ENCODE measurements around the gene NAALADL1. TPM values are rescaled to one million over a fixed set of nuclear protein-coding genes. Genes with fewer than 3 reads are reported as not detected.

NAALADL1 gene, protein sequence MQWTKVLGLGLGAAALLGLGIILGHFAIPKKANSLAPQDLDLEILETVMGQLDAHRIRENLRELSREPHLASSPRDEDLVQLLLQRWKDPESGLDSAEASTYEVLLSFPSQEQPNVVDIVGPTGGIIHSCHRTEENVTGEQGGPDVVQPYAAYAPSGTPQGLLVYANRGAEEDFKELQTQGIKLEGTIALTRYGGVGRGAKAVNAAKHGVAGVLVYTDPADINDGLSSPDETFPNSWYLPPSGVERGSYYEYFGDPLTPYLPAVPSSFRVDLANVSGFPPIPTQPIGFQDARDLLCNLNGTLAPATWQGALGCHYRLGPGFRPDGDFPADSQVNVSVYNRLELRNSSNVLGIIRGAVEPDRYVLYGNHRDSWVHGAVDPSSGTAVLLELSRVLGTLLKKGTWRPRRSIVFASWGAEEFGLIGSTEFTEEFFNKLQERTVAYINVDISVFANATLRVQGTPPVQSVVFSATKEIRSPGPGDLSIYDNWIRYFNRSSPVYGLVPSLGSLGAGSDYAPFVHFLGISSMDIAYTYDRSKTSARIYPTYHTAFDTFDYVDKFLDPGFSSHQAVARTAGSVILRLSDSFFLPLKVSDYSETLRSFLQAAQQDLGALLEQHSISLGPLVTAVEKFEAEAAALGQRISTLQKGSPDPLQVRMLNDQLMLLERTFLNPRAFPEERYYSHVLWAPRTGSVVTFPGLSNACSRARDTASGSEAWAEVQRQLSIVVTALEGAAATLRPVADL
- total RNA-seq = 14.7 TPM

DNA sequence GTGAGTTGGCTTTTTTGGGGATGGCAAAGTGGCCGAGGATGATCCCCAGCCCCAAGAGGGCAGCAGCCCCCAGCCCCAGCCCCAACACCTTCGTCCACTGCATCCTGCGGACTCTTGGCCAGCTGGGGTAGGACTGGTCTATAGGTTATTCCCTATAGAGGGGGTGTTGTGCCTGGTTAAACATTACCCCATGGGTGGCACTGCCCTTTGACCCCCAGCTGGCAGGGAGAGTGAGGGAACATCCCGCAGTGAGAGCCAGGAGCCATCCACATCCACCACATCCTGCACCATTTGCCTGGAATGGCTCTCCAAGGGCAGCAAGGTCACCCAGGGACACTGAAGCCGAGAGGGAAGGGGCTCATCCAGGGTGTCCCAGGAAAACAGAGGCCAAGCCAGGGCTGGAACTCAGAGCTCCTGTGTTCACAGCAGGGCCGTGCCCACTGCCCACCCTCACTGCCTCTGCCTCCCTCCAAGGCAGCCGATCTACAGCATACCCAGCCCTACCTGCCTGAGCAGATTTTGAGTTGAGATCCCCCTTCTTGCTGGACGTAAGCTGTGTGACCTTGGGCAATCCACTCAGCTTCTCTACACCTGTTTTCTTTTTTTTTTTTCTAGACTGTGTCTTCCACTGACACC is at the start of gene NAALADL1:
Gene NAALADL1, minus strand, starts transcription at position 135 of the 636 bp plus-strand sequence. Its CDS starts 32 bp downstream, at position 103.
- DNase-seq (ENCODE audit: low spot score) (no peak), ATAC-seq (no peak)
- intact Hi-C loops (cut with DNase I) = no loop called here

DNA sequence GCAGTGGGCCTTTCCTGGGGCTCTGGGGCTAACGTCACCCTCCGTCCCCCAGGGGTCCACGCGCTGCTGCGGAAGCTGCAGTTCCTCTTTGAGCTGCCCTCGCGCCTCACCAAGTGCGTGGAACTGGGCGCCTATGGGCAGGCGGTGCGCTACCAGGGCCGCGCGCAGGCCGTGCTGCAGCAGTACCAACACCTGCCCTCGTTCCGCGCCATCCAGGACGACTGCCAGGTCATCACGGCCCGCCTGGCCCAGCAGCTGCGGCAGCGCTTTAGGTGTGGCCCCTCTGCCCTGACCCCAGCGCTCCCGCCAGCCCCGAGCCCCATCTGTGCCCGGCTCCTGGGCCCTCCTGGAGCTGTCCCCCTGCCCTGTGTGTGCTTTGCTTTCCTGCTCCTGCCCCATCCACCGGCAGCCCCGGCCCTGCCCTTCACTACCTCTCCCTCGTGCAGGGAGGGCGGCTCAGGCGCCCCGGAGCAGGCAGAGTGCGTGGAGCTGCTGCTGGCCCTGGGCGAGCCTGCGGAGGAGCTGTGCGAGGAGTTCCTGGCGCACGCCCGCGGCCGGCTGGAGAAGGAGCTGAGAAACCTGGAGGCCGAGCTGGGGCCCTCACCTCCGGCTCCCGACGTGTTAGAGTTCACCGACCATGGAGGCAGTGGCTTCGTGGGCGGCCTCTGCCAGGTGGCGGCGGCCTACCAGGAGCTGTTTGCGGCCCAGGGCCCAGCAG is 49.6 kb upstream of the NAALADL1 start:
- DNase-seq (ENCODE audit: low spot score) = no peak
- no peak for ATAC-seq
- intact Hi-C loops (cut with DNase I) = no loop called here

DNA sequence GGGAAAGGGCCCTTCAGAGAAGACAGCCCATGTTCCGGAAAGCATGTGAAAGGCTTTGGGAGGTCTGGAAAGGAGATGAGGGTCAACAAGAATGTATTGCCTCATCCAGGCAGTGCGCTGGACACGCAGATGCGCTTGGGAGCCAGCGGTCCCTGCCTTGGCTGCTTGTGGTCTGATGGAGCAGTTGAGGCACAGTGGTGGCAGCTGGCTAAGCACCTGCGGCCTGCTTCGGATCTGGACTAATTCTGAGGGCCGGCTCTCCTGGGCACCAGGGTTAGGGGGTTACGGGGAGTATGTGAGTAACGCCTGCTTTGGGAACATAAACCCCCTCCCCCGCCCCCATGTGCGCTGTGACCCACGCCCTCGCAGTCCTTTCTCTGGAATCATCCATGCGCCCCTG is 48.7 kb upstream of the NAALADL1 start:
- DNase-seq (ENCODE audit: low spot score) = no peak
- intact Hi-C loops (cut with DNase I) = no loop called here
- no peak for ATAC-seq

DNA sequence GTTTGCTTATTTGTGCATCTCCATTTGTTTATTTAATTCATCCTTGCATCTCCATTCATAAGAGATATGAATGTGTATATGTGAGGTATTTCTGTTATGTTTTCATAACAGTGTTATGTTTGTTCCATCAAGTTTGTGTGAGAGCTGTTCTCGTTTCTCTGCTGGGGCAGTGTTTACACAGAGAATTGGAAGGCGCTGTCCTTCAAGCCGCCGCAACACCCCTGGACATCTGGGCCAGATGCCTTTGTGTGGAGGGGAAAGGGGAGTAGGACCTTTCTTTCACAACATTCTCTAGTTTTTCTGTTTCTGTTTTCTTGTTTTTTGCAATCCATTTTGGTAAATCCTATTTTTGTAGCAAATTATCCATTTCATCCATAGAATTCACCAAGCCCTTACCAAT is 46.3 kb upstream of the NAALADL1 start:
- no peak for DNase-seq (ENCODE audit: low spot score)

DNA sequence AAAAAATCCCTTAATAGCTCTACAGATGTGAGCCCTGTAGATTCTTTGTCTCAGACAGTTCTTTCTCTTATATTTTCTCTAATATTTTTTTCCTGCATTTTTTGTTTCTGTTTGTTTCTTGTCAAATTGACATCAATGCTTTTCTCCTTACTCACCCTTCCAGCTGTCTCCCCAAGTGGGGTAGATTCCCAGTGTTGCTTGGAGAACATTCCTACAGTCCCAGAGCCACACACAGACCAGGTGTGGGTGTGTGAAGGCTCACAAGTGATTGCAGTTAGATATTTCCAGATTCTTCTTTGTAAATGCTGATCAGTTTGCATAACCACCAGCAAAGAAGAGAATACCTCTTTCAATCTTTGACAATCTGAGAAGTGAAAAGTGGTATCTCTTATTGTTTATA is 45.1 kb upstream of the NAALADL1 start:
- ATAC-seq (no peak), DNase-seq (ENCODE audit: low spot score) (no peak)
- intact Hi-C loops (cut with DNase I) = no loop called here

More for the DNA sequence above, 46.3 kb upstream of the NAALADL1 start:
- intact Hi-C loops (cut with DNase I) = no loop called here
- ATAC-seq = no peak

DNA sequence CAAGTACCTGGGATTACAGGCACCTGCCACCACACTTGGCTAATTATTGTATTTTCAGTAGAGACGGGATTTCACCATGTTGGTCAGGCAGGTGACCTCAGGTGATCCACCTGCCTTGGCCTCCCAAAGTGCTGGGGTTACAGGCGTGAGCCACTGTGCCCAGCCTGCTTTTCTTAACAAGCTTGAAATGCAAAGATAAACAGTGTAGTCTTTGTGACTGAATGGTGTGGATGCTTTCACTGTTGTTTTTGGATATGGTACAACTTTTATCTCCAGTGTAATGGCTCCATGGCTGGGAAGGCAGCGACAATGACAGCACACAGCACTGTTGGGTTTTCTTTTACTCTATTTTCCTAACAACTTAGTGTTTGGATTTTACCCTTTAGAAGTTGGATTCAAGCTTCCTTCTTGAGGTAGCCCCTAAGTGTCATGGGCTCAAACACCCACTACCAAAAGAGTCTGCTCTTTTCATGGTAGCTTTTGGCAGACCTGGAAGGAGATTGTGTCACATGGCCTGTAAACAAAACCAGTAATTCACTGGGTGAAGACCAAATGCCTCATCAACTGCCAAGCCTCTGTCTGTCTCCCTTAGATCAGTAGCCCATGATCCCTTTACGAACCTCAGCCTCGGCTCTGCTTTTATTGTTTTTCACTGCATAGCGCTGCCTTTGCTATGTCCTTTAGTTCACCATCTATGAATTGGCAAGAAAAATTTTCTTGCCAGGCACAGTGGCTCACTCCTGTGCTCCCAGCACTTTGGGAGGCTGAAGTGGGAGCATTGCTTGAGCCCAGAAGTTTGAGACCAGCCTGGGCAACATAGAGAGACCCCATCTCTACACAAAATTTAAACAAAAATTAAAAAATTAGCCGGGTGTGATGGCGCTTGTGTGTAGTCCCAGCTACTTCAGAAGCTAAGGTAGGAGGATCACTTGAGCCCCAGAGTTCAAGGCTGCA is 44.1 kb upstream of the NAALADL1 start:
- no peak for DNase-seq (ENCODE audit: low spot score)
- intact Hi-C loops (cut with DNase I) = no loop called here
- peak; percentile 76 for ATAC-seq

DNA sequence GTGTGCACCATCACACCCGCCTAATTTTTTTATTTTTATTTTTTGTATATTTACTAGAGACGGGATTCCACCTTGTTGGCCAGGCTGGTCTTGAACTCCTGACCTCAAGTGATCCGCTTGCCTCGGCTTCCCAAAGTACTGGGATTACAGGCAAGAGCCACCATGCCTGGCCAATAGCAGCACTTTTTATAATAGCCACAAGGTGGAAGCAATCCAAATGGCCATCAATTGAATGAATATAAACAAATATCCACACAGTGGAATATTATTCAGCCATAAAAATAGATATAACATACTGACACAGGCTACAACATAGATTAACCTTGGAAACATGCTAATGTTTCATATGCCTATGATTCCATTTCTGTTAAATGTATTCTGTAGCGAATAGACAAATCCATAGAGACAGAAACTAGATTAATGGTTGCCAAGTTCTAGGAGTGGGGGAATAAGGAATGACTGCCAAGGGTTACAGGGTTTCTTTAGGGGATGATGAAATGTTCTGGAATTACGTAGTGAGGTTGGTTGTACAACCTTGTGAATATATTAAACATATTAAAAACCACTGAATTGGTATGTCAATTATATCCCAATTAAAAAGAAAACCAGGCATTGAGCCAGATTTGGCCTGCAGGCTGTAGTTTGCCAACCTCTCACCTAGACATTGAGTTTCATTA is 42.5 kb upstream of the NAALADL1 start:
- intact Hi-C loops (cut with DNase I) = no loop called here
- DNase-seq (ENCODE audit: low spot score) (no peak), ATAC-seq (no peak)

DNA sequence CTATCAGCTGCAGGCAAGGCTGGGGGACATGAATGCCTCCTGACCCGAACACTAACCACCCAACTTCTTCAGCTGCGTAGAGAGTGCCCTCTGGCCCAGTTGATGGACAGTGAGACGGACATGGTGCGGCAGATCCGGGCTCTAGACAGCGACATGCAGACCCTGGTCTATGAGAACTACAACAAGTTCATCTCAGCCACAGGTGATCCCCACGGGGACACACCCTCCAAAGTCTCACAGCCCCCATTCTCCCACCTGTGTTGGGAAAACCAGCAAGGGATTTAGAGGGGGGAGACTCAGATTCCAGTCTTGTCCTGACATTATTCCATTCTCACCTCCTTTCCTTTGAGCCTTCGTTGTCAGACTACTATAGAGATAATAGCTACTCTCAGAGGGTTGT is 38.6 kb upstream of the NAALADL1 start:
- ATAC-seq (no peak), DNase-seq (ENCODE audit: low spot score) (no peak)
- intact Hi-C loops (cut with DNase I) = no loop called here

DNA sequence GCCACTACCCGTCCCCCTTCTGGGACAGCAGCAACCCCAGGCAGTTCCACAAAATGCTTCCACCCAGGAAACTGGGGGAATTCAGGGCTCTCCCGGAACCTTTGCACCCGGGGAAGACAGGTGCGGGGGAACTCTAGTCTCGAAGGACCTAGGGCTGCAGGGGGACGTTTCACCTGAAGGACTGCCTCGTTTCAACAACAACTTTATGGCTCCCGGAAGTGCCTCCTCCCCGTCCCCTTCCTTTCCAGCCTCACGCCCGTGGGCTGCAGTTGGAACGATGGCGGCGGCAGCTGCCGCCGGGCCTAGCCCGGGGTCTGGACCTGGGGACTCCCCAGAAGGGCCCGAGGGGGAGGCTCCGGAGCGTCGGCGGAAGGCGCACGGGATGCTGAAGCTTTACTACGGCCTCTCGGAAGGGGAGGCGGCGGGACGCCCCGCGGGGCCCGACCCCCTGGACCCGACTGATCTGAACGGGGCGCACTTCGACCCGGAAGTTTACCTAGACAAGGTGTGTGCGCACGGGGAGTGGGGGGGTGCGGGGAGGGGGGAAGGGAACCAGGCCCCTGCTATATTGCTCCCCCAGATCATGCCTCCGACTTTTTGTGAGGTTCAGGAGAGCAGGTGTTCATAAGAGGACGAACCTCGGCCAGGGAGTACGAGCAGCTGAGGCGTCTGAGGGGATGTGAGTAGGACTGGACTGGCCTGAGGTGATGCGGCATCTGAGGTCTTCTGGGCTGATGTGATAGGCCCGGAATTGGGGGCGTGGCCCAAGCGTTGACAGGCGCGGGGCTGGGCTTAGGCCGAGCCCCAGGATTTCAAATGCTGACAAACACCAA is 37.8 kb upstream of the NAALADL1 start, which contains the start of gene VPS51:
Gene VPS51, plus strand, starts transcription at position 241 of the 833 bp plus-strand sequence. Its CDS starts 37 bp downstream, at position 278.
- ATAC-seq (peak; percentile 97), DNase-seq (ENCODE audit: low spot score) (peak; percentile 90)
- intact Hi-C loops (cut with DNase I) = no loop called here

DNA sequence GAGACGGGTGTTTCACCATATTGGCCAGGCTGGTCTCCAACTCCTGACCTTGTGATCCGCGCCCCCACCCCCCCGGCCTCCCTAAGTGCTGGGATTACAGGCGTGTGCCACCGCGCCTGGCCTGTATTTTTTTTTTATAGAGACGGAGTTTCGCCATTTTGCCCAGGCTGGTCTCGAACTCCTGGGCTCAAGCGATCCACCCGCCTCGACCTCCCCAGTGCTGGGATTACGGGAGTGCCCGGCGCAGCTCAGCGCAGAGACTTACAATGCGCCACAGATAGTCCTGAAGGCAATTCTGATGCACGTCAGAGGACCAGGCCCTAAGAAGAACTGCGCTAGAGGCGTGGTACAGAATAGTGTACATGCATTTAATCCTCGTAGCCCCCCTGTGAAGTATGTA is 37.1 kb upstream of the NAALADL1 start:
- DNase-seq (ENCODE audit: low spot score) (no peak), ATAC-seq (no peak)
- intact Hi-C loops (cut with DNase I) = no loop called here

DNA sequence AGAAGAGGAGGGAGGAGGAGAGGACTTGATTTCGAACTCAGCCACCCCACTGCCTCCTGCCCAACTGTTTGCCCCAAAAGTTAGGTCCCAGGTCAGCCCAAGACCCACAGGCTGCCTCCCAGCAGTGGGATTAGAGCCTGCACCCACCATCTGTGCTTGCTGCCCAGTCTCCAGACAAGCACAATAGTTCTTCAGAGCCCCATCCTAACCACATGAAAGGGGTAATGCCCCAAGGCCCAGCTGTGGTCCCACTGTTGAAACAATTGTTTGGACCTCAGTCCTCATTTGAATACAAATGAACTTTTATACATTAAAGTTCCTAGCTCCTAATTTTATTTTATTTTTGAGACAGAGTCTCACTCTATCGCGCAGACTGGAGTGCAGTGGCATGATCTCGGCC is 32.3 kb upstream of the NAALADL1 start:
- ATAC-seq = no peak
- intact Hi-C loops (cut with DNase I) = no loop called here

DNA sequence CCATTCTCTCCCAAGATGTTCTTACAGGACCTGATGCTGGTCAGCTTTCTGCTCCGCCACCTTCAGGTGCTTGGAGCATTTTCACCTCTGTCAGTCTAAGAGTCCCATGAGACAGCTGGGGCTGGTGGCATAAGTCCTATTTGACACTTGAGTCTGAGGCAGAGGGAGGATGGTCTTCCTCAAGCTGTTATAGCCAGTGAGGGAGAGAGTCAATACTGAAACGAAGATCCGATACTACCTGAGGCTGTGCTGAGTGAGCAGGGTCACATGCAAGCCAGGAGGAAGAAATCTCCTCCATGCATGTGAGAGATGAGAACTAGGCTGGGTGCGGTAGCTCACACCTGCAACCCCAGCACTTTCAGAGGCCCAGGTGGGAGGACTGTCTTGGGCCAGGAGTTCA is 31.3 kb upstream of the NAALADL1 start:
- DNase-seq (ENCODE audit: low spot score) (no peak), ATAC-seq (no peak)
- intact Hi-C loops (cut with DNase I) = no loop called here

More for the DNA sequence above, 32.3 kb upstream of the NAALADL1 start:
- no peak for DNase-seq (ENCODE audit: low spot score)

DNA sequence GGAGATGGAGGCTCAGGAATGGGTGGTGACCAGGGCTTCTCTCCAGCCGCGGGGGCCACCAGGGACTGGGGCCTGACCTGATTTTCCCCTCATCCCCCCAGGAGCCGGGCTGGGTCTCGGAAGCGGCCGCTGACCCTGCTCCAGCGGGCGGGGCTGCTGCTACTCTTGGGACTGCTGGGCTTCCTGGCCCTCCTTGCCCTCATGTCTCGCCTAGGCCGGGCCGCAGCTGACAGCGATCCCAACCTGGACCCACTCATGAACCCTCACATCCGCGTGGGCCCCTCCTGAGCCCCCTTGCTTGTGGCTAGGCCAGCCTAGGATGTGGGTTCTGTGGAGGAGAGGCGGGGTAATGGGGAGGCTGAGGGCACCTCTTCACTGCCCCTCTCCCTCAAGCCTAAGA is 29.5 kb upstream of the NAALADL1 start:
- intact Hi-C loops (cut with DNase I) = no loop called here
- DNase-seq (ENCODE audit: low spot score) (no peak), ATAC-seq (no peak)

DNA sequence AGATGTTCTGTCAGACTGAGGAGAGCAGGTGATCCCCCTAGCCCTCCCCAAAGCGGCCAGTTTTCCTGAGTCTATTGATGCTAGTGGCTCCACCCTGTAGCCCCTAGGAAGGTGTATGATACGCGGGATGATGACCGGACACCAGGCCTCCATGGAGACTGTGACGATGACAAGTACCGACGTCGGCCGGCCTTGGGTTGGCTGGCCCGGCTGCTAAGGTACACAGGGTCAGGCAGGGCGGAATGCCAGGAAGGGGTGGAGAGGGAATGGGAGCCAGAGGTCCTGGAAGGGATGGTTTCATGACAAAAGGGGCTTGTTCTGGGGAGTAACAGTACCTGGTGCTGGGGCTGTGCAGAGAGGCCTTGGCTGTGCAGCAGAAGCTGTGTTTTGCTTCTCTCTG is 28.9 kb upstream of the NAALADL1 start:
- ATAC-seq (no peak), DNase-seq (ENCODE audit: low spot score) (no peak)
- intact Hi-C loops (cut with DNase I) = no loop called here

DNA sequence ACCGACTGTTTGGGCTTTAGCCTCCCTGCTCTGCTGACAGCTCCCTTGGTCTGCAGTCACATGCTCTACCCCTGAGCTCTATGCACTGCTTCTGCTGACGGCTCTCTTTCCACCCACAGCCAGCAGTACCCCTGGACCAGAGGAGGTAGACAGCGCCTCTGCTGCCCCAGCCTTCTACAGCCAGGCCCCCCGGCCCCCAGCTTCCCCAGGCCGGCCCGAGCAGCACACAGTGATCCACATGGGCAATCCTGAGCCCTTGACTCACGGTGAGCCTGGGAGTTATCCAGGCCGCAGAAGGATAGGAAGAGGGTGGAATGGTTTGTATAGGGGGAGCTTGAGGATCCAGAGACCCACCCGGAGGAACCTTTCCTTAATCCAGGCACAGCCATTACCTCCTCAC is 28.5 kb upstream of the NAALADL1 start:
- DNase-seq (ENCODE audit: low spot score) (no peak), ATAC-seq (no peak)
- intact Hi-C loops (cut with DNase I) = no loop called here

DNA sequence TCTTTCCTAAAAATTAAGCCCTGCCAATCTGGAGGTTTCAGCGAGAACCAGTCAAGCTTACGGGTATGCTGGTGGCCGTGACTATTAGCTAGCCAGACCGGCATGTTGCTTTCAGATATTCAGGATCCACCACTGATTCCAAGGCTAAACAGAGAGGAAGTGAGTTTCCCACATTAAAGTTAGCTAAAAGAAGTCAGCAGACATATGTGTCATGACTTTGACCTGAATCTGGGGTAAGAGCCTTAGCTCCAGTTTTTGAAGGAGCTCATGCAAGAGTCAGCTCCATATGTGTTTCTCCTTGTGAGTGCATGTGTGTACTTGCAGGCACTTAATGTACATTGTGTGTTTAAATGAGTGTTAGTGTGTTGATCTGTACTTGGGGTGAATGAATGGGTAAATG is 27.1 kb upstream of the NAALADL1 start:
- intact Hi-C loops (cut with DNase I) = no loop called here
- no peak for DNase-seq (ENCODE audit: low spot score)

More for the DNA sequence above, 27.1 kb upstream of the NAALADL1 start:
- no peak for ATAC-seq

All from sciatic nerve (tissue), 2 donors.